Type B pancreatic cell (in vitro differentiated cells): ENCODE results near the gene OSBP2. TPM values are rescaled to one million over a fixed set of nuclear protein-coding genes. Genes with fewer than 3 reads are reported as not detected.
A peak's percentile ranks its signal among the peaks of the same experiment; 100 is the strongest.
"Not testable (repeated sequence)": the region's sequence is repeated elsewhere in the genome, so short reads cannot be mapped to it uniquely, and the experiment has no call there.

Experiments
- DNase-seq: peaks from one replicate; pipeline ENCODE4 v3.0.0; 2021; ENCODE audit warnings: mixed read lengths; ENCODE audit not compliant: unreplicated experiment; ENCODE audit errors: extremely low spot score
- H3K27ac Mint-ChIP-seq: 2 replicates; pipeline ENCODE4 v1.8.0; 2021; ENCODE audit warnings: mild to moderate bottlenecking, mixed read lengths
- H3K27me3 Mint-ChIP-seq: 2 replicates; pipeline ENCODE4 v1.8.0; 2021; ENCODE audit warnings: mixed read lengths
- H3K36me3 Mint-ChIP-seq: 2 replicates; pipeline ENCODE4 v1.8.0; 2021; ENCODE audit warnings: mixed read lengths
- H3K4me1 Mint-ChIP-seq: one replicate; pipeline ENCODE4 v1.8.0; 2021; ENCODE audit warnings: mixed read lengths; ENCODE audit not compliant: unreplicated experiment
- H3K4me3 Mint-ChIP-seq: 2 replicates; pipeline ENCODE4 v1.8.0; 2021; ENCODE audit warnings: mild to moderate bottlenecking, mixed read lengths
- H3K9me3 Mint-ChIP-seq: 2 replicates; pipeline ENCODE4 v1.8.0; 2021; ENCODE audit warnings: mixed read lengths
- total RNA-seq: library from RNA; stranded (reverse); gene quantifications from 2 replicates; pipeline ENCODE4 v1.2.1, GENCODE V29; 2021; ENCODE audit warnings: low replicate concordance
- TF ChIP-seq, protein P1 (sequence below): fragments of 200-600 bp; sonication (generic); conservative IDR thresholded peaks from 2 replicates; pipeline ENCODE4 v1.5.0; 2021; ENCODE audit warnings: antibody characterized with exemption, mild to moderate bottlenecking

OSBP2 gene
- total RNA-seq, 1 donor from 2014 or later = 8.1 TPM

DNA sequence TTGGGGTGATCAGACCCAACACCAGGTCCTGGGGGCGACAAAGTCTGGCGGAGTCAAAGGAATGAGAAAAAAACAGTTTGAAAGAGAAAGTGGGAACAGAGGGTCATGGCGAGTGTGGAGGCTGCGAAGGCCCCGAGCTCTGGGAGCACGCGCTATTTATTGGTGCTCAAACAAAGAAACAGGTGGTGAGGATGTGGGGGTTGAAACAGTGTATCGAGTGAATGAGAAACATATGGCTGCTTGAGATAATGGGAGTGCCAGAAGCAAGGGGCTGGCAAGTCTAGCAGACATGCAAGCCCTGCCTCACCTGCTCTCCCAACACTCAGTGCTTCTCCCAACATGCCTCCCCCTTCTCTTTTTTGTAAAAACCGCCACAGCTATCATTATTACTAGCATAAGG is 19.2 kb upstream of the OSBP2 start:
- no peak for DNase-seq
- Mint-ChIP-seq H3K36me3 (no peaks in the 10 kb centered on the region), H3K27me3 (peaks cover 23% of the 10 kb centered on the region), H3K27ac (peak overlapping the region; percentile 18), H3K4me3 (no peak overlapping the region), H3K9me3 (no peaks in the 10 kb centered on the region), H3K4me1 (peaks cover 14% of the 10 kb centered on the region)
- TF ChIP-seq, protein P1, sequence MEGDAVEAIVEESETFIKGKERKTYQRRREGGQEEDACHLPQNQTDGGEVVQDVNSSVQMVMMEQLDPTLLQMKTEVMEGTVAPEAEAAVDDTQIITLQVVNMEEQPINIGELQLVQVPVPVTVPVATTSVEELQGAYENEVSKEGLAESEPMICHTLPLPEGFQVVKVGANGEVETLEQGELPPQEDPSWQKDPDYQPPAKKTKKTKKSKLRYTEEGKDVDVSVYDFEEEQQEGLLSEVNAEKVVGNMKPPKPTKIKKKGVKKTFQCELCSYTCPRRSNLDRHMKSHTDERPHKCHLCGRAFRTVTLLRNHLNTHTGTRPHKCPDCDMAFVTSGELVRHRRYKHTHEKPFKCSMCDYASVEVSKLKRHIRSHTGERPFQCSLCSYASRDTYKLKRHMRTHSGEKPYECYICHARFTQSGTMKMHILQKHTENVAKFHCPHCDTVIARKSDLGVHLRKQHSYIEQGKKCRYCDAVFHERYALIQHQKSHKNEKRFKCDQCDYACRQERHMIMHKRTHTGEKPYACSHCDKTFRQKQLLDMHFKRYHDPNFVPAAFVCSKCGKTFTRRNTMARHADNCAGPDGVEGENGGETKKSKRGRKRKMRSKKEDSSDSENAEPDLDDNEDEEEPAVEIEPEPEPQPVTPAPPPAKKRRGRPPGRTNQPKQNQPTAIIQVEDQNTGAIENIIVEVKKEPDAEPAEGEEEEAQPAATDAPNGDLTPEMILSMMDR = no peak

GRCh38 chr22:30676565-30676964 is 18.1 kb upstream of the OSBP2 start:
- peaks cover 20% of the 10 kb centered on the region for H3K27me3 Mint-ChIP-seq
- H3K4me1 Mint-ChIP-seq = peaks cover 15% of the 10 kb centered on the region
- not testable (repeated sequence) for H3K27ac Mint-ChIP-seq, DNase-seq, H3K9me3 Mint-ChIP-seq, H3K36me3 Mint-ChIP-seq, H3K4me3 Mint-ChIP-seq

GRCh38 chr22:30679895-30680690 is 14.6 kb upstream of the OSBP2 start:
- not testable (repeated sequence) for H3K36me3 Mint-ChIP-seq, H3K4me3 Mint-ChIP-seq, H3K27ac Mint-ChIP-seq, DNase-seq, H3K9me3 Mint-ChIP-seq
- peaks cover 21% of the 10 kb centered on the region for H3K4me1 Mint-ChIP-seq
- peaks cover 20% of the 10 kb centered on the region for H3K27me3 Mint-ChIP-seq

DNA sequence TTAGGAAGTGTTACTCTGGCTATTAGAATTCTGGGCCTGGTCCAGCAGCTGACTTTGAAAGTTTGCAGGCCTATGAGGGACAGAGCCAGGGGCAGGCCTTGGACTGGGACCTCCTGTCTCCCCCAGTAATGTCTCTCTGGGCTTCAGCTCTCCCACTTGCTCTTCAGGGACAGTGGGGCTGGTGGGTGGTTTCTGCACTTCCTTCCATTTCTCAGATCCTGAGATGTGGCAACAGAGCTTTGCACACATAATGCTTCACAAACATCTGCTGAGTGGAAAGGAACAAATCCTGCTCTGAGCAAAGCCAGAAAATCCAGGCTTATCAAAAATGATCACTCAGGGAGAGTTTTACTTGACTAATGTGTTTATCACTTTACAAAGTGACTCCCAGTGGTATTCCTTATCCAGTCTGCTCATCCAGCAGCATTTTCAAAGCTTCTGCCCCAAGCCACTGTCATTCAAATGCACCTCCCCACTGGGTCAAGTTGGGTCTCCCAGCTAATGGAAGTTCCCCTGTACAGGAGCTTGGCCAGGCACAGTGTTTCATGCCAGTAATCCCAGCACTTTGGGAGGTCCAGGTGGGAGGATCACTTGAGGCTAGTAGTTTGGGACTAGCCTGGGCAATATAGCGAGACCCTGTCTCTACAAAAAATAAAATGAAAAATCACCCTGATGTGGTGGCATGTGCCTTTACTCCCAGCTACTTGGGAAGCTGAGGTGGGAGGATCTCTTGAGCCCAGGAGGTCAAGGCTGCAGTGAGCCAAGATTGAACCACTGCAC is 13.5 kb upstream of the OSBP2 start:
- TF ChIP-seq, protein P1 = no peak
- no peak overlapping the region for H3K27ac Mint-ChIP-seq
- peaks cover 21% of the 10 kb centered on the region for H3K4me1 Mint-ChIP-seq
- no peaks in the 10 kb centered on the region for H3K9me3 Mint-ChIP-seq
- peaks cover 19% of the 10 kb centered on the region for H3K27me3 Mint-ChIP-seq
- H3K36me3 Mint-ChIP-seq = no peaks in the 10 kb centered on the region
- no peak overlapping the region for H3K4me3 Mint-ChIP-seq
- DNase-seq = no peak

DNA sequence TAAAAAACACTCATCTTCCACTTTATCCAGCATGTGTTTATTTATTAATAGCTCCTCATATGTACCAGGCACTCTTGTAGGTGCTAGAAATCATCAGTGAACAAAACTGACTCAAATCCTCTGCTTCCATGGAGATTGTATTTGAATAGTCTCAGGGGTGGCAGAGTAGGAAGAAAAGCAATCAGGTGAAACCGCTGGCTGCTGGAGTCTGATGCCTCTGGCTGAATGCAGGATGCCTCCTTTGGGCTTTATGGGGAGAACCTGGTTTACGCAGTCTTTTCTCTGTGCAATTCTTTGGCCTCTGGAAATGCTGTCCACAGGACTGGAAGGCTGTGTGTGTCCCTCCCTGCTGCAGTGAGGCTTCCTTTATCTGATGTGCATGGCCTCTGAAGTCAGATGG is 12.8 kb upstream of the OSBP2 start:
- H3K27ac Mint-ChIP-seq = no peak overlapping the region
- peaks cover 21% of the 10 kb centered on the region for H3K4me1 Mint-ChIP-seq
- no peaks in the 10 kb centered on the region for H3K36me3 Mint-ChIP-seq
- no peak for DNase-seq
- TF ChIP-seq, protein P1 = no peak
- H3K27me3 Mint-ChIP-seq = peaks cover 14% of the 10 kb centered on the region
- H3K4me3 Mint-ChIP-seq = no peak overlapping the region
- no peaks in the 10 kb centered on the region for H3K9me3 Mint-ChIP-seq

- TF ChIP-seq, protein P1 = no peak
- Mint-ChIP-seq H3K4me3 (no peak overlapping the region), H3K9me3 (no peaks in the 10 kb centered on the region), H3K27me3 (no peaks in the 10 kb centered on the region), H3K27ac (no peak overlapping the region), H3K36me3 (no peaks in the 10 kb centered on the region), H3K4me1 (peaks cover 6% of the 10 kb centered on the region)
- no peak for DNase-seq
Measured at GRCh38 chr22:30685178-30685577, 9.5 kb upstream of the OSBP2 start.
